ENCODE data around the gene ROR1. TPM values are rescaled to one million over a fixed set of nuclear protein-coding genes. Genes with fewer than 3 reads are reported as not detected.
"Not testable (repeated sequence)": the region's sequence is repeated elsewhere in the genome, so short reads cannot be mapped to it uniquely, and the experiment has no call there.

Gene ROR1
- total and polyA plus RNA-seq, 9 donors, result 3.0 to 26.1 (median 15.0) TPM

- no peaks in the 10 kb centered on the region for H3K27me3 ChIP-seq
- no peak overlapping the region for H3K4me3 ChIP-seq
- WGBS, 3 donors, result 76% methylated on average over 7 of the region's 7 CpGs
- H3K4me1 ChIP-seq (ENCODE audit: insufficient read depth), result no peaks in the 10 kb centered on the region
- TF ChIP-seq CTCF (IDR thresholded peaks at IDR 0.05), result no peak
- TF ChIP-seq EP300 (IDR thresholded peaks at IDR 0.05), result no peak
- TF ChIP-seq POLR2A (IDR thresholded peaks at IDR 0.05), result no peak
- H3K9me3 ChIP-seq, result no peaks in the 10 kb centered on the region
- no peaks in the 10 kb centered on the region for H3K36me3 ChIP-seq
- DNase-seq, result no peak
- H3K27ac ChIP-seq, result no peak overlapping the region
- intact Hi-C loops (cut with DNase I), result no loop called here
Measured at GRCh38 chr1:64223329-64224151, 449.7 kb downstream of the ROR1 start.

GRCh38 chr1:64224236-64224635, 450.4 kb downstream of the ROR1 start:
- intact Hi-C loops (cut with DNase I); H3K27me3 ChIP-seq; H3K4me3 ChIP-seq; H3K27ac ChIP-seq; DNase-seq; H3K9me3 ChIP-seq; H3K36me3 ChIP-seq; H3K4me1 ChIP-seq (ENCODE audit: insufficient read depth): not testable (repeated sequence)
- 96 to 98% (median 98%) methylated on average over 7 of the region's 7 CpGs for WGBS, 3 donors

- no peaks in the 10 kb centered on the region for H3K27me3 ChIP-seq
- no peak for DNase-seq
- 83 to 86% (median 85%) methylated on average over 10 of the region's 10 CpGs for WGBS, 3 donors
- H3K4me3 ChIP-seq, result no peak overlapping the region
- no peak overlapping the region for H3K27ac ChIP-seq
- intact Hi-C loops (cut with DNase I), result no loop called here
- no peaks in the 10 kb centered on the region for H3K4me1 ChIP-seq (ENCODE audit: insufficient read depth)
- no peaks in the 10 kb centered on the region for H3K9me3 ChIP-seq
- H3K36me3 ChIP-seq, result no peaks in the 10 kb centered on the region
- no peak for TF ChIP-seq CTCF (IDR thresholded peaks at IDR 0.05)
- no peak for TF ChIP-seq EP300 (IDR thresholded peaks at IDR 0.05)
- no peak for TF ChIP-seq POLR2A (IDR thresholded peaks at IDR 0.05)
Measured at GRCh38 chr1:64228167-64228957, 454.5 kb downstream of the ROR1 start.

- Histone ChIP-seq H3K36me3 (no peaks in the 10 kb centered on the region), H3K9me3 (no peaks in the 10 kb centered on the region), H3K4me3 (no peak overlapping the region), H3K27me3 (no peaks in the 10 kb centered on the region), H3K27ac (no peak overlapping the region), H3K4me1 (ENCODE audit: insufficient read depth) (no peaks in the 10 kb centered on the region)
- intact Hi-C loops (cut with DNase I), result no loop called here
- DNase-seq, result no peak
- WGBS, 3 donors, result 86 to 94% (median 89%) methylated on average over 3 of the region's 3 CpGs
- TF ChIP-seq CTCF (IDR thresholded peaks at IDR 0.05), result no peak
- TF ChIP-seq POLR2A (IDR thresholded peaks at IDR 0.05), result no peak
- TF ChIP-seq EP300 (IDR thresholded peaks at IDR 0.05), result no peak
Measured at GRCh38 chr1:64229307-64229706, 455.5 kb downstream of the ROR1 start.

Small RNA genes within 50 kb of the gene (small RNA-seq; reads per million reads assigned to genes)
- gene RF00019 (not detected), gene RNU6-809P (not detected)

Other genes with a start within 250 kb of the ROR1 start
- gene PGM1, start 180.6 kb upstream of the ROR1 start, total RNA-seq, result 10 to 100 TPM; 41.2 to 87.3 (median 50.4) TPM
- 100 to 1,000 TPM in 1 of 2 donors, 10 to 100 TPM in 1; 33.5 to 105 TPM for gene PGM1, start 180.6 kb upstream of the ROR1 start, polyA plus RNA-seq